ENCODE measurements around the gene IL25. TPM values are rescaled to one million over a fixed set of nuclear protein-coding genes. Genes with fewer than 3 reads are reported as not detected.
A peak's percentile ranks its signal among the peaks of the same experiment; 100 is the strongest.
"Not testable (repeated sequence)": the region's sequence is repeated elsewhere in the genome, so short reads cannot be mapped to it uniquely, and the experiment has no call there.

IL25 gene
- total and polyA plus RNA-seq, 4 donors, result not detected

DNA sequence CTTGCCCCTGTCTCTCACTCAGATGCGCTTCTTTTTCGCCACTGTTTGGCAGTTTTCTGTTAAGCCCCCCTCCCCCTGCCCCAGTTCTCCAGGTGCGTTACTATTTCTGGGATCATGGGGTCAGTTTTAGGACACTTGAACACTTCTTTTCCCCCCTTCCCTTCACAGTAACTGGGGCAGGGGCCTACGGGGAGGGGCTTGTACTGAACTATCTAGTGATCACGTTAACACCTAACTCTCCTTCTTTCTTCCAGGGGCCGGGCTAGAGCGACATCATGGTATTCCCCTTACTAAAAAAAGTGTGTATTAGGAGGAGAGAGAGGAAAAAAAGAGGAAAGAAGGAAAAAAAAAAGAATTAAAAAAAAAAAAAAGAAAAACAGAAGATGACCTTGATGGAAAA lies 47.6 kb upstream of the IL25 start:
- WGBS, 2 donors, result 87 to 93% methylated on average over 7 of the region's 7 CpGs
- no peak overlapping the region for H3K27ac ChIP-seq (ENCODE audit: low read depth in 1 of 2, low read length in 1 of 2)
- H3K9ac ChIP-seq (ENCODE audit: insufficient read depth in 1 of 2, low read length in 2 of 2), result no peak overlapping the region
- DNase-seq (no peak), ATAC-seq (ENCODE audit: insufficient read depth, low FRiP score) (no peak)
- TF ChIP-seq, protein P1, sequence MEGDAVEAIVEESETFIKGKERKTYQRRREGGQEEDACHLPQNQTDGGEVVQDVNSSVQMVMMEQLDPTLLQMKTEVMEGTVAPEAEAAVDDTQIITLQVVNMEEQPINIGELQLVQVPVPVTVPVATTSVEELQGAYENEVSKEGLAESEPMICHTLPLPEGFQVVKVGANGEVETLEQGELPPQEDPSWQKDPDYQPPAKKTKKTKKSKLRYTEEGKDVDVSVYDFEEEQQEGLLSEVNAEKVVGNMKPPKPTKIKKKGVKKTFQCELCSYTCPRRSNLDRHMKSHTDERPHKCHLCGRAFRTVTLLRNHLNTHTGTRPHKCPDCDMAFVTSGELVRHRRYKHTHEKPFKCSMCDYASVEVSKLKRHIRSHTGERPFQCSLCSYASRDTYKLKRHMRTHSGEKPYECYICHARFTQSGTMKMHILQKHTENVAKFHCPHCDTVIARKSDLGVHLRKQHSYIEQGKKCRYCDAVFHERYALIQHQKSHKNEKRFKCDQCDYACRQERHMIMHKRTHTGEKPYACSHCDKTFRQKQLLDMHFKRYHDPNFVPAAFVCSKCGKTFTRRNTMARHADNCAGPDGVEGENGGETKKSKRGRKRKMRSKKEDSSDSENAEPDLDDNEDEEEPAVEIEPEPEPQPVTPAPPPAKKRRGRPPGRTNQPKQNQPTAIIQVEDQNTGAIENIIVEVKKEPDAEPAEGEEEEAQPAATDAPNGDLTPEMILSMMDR (IDR thresholded peaks at IDR 0.05; ENCODE audit: control extremely low read depth, extremely low read depth), result no peak
- peaks cover 0 to 15% (median 5%) of the 10 kb centered on the region in 5 donors for H3K4me1 ChIP-seq (ENCODE audit: control insufficient read depth in 5 of 5, insufficient read depth in 5 of 5, low read length in 5 of 5)
- no peak overlapping the region for H3K4me3 ChIP-seq
- H3K9me3 ChIP-seq (ENCODE audit: control insufficient read depth in 4 of 4, insufficient read depth in 3 of 4, low read length in 3 of 4), result no peaks in the 10 kb centered on the region
- no peaks in the 10 kb centered on the region for H3K27me3 ChIP-seq (ENCODE audit: control insufficient read depth in 3 of 3, insufficient read depth in 3 of 3, low read length in 2 of 3)
- peaks cover 14 to 25% (median 21%) of the 10 kb centered on the region in 4 donors for H3K36me3 ChIP-seq (ENCODE audit: control insufficient read depth in 4 of 4, insufficient read depth in 4 of 4, low read length in 4 of 4)

DNA sequence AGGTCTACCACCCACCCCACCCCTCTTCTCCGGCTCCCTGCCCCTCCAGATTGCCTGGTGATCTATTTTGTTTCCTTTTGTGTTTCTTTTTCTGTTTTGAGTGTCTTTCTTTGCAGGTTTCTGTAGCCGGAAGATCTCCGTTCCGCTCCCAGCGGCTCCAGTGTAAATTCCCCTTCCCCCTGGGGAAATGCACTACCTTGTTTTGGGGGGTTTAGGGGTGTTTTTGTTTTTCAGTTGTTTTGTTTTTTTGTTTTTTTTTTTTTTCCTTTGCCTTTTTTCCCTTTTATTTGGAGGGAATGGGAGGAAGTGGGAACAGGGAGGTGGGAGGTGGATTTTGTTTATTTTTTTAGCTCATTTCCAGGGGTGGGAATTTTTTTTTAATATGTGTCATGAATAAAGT lies 46.9 kb upstream of the IL25 start:
- not testable (repeated sequence) for H3K9ac ChIP-seq (ENCODE audit: insufficient read depth in 1 of 2, low read length in 2 of 2); H3K27me3 ChIP-seq (ENCODE audit: control insufficient read depth in 3 of 3, insufficient read depth in 3 of 3, low read length in 2 of 3); DNase-seq; H3K27ac ChIP-seq (ENCODE audit: low read depth in 1 of 2, low read length in 1 of 2); H3K9me3 ChIP-seq (ENCODE audit: control insufficient read depth in 4 of 4, insufficient read depth in 3 of 4, low read length in 3 of 4); H3K4me1 ChIP-seq (ENCODE audit: control insufficient read depth in 5 of 5, insufficient read depth in 5 of 5, low read length in 5 of 5); H3K4me3 ChIP-seq; ATAC-seq (ENCODE audit: insufficient read depth, low FRiP score)
- WGBS, 2 donors, result 92 to 94% methylated on average over 5 of the region's 5 CpGs
- H3K36me3 ChIP-seq (ENCODE audit: control insufficient read depth in 4 of 4, insufficient read depth in 4 of 4, low read length in 4 of 4), result peaks cover 14 to 25% (median 21%) of the 10 kb centered on the region in 4 donors

DNA sequence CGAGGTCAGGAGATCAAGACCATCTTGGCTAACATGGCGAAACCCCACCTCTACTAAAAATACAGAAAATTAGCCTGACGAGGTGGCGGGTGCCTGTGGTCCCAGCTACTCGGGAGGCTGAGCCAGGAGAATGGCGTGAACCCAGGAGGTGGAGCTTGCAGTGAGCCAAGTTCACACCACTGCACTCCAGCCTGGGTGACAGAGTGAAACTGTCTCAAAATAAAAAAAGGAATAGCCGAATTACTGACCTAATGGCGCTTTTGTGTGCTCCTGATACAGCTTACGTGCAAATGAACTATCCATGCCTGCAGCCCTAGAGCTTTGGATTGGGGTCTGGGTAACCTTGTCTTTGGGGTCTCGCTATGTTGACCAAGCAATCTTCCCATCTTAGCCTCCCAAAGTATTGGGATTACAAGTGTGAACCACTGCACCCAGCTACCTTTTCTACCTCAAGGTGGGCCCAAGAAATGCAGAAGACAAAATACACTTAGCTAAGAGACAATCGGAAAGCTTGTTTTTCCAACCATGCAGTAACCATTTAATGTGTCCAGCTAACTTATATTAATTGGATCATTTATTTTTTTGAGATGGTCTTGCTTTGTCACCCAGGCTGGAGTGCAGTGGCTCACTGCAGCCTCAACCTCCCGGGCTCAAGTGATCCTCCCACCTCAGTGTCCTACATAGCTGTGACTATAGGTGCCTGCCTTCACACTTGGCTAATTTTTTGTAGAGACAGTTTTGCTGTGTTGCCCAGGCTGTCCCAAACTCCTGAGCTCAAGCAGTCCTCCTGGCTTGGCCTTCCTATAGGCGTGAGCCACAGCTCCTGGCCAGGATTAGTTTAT lies 45.9 kb upstream of the IL25 start:
- no peak overlapping the region for H3K4me3 ChIP-seq
- no peak for ATAC-seq (ENCODE audit: insufficient read depth, low FRiP score)
- no peaks in the 10 kb centered on the region for H3K27me3 ChIP-seq (ENCODE audit: control insufficient read depth in 3 of 3, insufficient read depth in 3 of 3, low read length in 2 of 3)
- peaks cover 14 to 25% (median 21%) of the 10 kb centered on the region in 4 donors for H3K36me3 ChIP-seq (ENCODE audit: control insufficient read depth in 4 of 4, insufficient read depth in 4 of 4, low read length in 4 of 4)
- no peak overlapping the region for H3K9ac ChIP-seq (ENCODE audit: insufficient read depth in 1 of 2, low read length in 2 of 2)
- H3K9me3 ChIP-seq (ENCODE audit: control insufficient read depth in 4 of 4, insufficient read depth in 3 of 4, low read length in 3 of 4), result no peaks in the 10 kb centered on the region
- 83 to 86% methylated on average over 13 of the region's 13 CpGs for WGBS, 2 donors
- DNase-seq, result no peak
- TF ChIP-seq, protein P1 (IDR thresholded peaks at IDR 0.05; ENCODE audit: control extremely low read depth, extremely low read depth), result no peak
- H3K4me1 ChIP-seq (ENCODE audit: control insufficient read depth in 5 of 5, insufficient read depth in 5 of 5, low read length in 5 of 5), result peaks cover 0 to 9% (median 5%) of the 10 kb centered on the region in 5 donors
- H3K27ac ChIP-seq (ENCODE audit: low read depth in 1 of 2, low read length in 1 of 2), result no peak overlapping the region

DNA sequence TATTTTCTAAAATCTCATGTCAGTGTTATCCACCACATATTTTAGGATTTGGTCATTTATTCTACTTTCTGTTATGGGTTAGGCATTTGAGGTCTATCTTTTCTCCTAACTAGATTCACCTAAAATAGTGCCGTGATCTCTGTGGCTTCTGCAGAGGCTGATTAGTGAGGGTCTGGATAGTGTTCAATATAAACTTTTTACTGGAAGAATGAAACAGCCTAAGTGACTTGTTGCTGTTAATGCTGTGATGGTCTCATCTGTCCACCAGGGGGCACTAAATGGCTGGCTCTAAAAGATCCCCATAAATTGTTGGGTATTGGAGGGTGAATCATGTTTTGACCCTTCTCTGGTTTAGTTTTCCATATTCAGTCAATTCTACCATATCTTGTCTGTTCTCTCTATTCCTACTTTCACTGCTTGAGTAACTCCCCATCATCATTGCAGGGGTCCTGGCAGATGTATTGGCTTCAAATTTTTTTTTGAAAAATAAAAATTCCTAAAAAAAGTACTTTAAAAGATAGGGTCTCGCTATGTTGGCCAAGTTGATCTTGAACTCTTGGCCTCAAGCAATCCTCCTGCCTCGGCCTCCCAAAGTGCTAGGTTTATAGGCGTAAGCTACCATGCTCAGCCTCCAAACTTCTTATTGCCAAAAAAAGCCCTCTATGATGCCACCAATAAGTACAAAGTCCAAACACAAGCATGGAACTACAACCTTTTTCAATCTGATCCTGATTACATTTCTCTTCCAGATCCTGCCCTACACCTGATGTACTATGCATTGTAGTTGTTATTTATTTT lies 44.5 kb upstream of the IL25 start:
- 41 to 45% methylated on average over 4 of the region's 4 CpGs for WGBS, 2 donors
- Histone ChIP-seq H3K4me1 (ENCODE audit: control insufficient read depth in 5 of 5, insufficient read depth in 5 of 5, low read length in 5 of 5) (peaks cover 0 to under 1% (median 0%) of the 10 kb centered on the region in 5 donors), H3K9ac (ENCODE audit: insufficient read depth in 1 of 2, low read length in 2 of 2) (no peak overlapping the region), H3K9me3 (ENCODE audit: control insufficient read depth in 4 of 4, insufficient read depth in 3 of 4, low read length in 3 of 4) (no peaks in the 10 kb centered on the region), H3K36me3 (ENCODE audit: control insufficient read depth in 4 of 4, insufficient read depth in 4 of 4, low read length in 4 of 4) (peaks cover 14 to 19% (median 15%) of the 10 kb centered on the region in 4 donors), H3K27ac (ENCODE audit: low read depth in 1 of 2, low read length in 1 of 2) (no peak overlapping the region), H3K27me3 (ENCODE audit: control insufficient read depth in 3 of 3, insufficient read depth in 3 of 3, low read length in 2 of 3) (no peaks in the 10 kb centered on the region), H3K4me3 (no peak overlapping the region)
- peak; percentile 84 for ATAC-seq (ENCODE audit: insufficient read depth, low FRiP score)
- peak; percentile 75 to 89 (median 85) for DNase-seq
- TF ChIP-seq, protein P1 (IDR thresholded peaks at IDR 0.05; ENCODE audit: control extremely low read depth, extremely low read depth), result peak; percentile 90
